ENCODE measurements around the gene ACMSD. TPM values are rescaled to one million over a fixed set of nuclear protein-coding genes. Genes with fewer than 3 reads are reported as not detected.
A peak's percentile ranks its signal among the peaks of the same experiment; 100 is the strongest.

ACMSD gene
- total and polyA plus RNA-seq, 10 of the 15 experiments (the other 5 are each of a cell fraction or from before 2014, with no cell fraction given) = 0.08 TPM; not detected in 9

GRCh38 chr2:134838143-134838620 lies at the start of gene ACMSD (continued):
- TF ChIP-seq MTA3 (IDR thresholded peaks at IDR 0.05; ENCODE audit: borderline replicate concordance, low read length) (no peak), MAX (IDR thresholded peaks at IDR 0.05; ENCODE audit: low read depth, low read length) (no peak), NR2C2 (IDR thresholded peaks at IDR 0.05; ENCODE audit: borderline replicate concordance, control insufficient read depth, insufficient read length, low read depth) (no peak), PKNOX1 (IDR thresholded peaks at IDR 0.05) (no peak)

- BruUV-seq (replicated peaks) = no TSS peak
- no peaks in the 10 kb centered on the region for H4K20me1 ChIP-seq (ENCODE audit: control insufficient read depth, insufficient read depth)
- no peaks in the 10 kb centered on the region for H3K79me2 ChIP-seq (ENCODE audit: control insufficient read depth, insufficient read depth, low read length)
- no peak overlapping the region for H3K4me3 ChIP-seq
- H3K27ac ChIP-seq (ENCODE audit: control insufficient read depth, insufficient read depth) = no peak overlapping the region
- ChIA-PET CTCF (no interaction called here), RAD21 (ENCODE audit: unreplicated experiment) (no interaction called here), SMC1A (ENCODE audit: uncharacterized antibody, unreplicated experiment) (interaction anchor here (0.9 kb wide), 1 partner anchor 86 kb away, joined by 3 read pairs; no protein-coding TSS in a partner anchor), POLR2A (no interaction called here)
- H3K27me3 ChIP-seq (replicated peaks in 1 of 2; ENCODE audit: control insufficient read depth in 2 of 2, insufficient read depth in 2 of 2, low read length in 1 of 2) = no peaks in the 10 kb centered on the region
- TF ChIP-seq ZZZ3 (IDR thresholded peaks at IDR 0.05; ENCODE audit: control insufficient read depth, insufficient read length, low read depth) (no peak), ELK1 (IDR thresholded peaks at IDR 0.05; ENCODE audit: low read depth, low read length) (no peak), CTCF (IDR thresholded peaks at IDR 0.05 in 2 of 3, conservative IDR thresholded peaks at IDR 0.05 in 1 of 3; ENCODE audit: control insufficient read depth in 2 of 3, extremely low read depth in 1 of 3, insufficient read depth in 1 of 3, low read depth in 3 of 3, low read length in 3 of 3) (peak in 2 of 3 experiments; percentile 24 to 35; a peak in 3 of 6 replicates)
- intact Hi-C loops (cut with micrococcal nuclease; ENCODE audit: unreplicated experiment) (no loop called here), in situ Hi-C loops (cut with MboI) (no loop called here)
- no peak overlapping the region for H3K9ac ChIP-seq (ENCODE audit: control insufficient read depth, insufficient read depth, low read length)
- no peaks in the 10 kb centered on the region for H3K36me3 ChIP-seq (ENCODE audit: control insufficient read depth in 2 of 2, insufficient read depth in 2 of 2, low read length in 1 of 2)
- FAIRE-seq (no peak), DNase-seq (ENCODE audit: low read depth, low spot score) (no peak), ATAC-seq (0 out of 3 replicates have a peak, but pooled peaks have one; percentile 28)
- no peaks in the 10 kb centered on the region; the same call in 2 of the 3 replicates for H3K9me3 ChIP-seq (replicated peaks; ENCODE audit: control insufficient read depth, insufficient read depth, low read length)
- no peak overlapping the region for H3K4me2 ChIP-seq (ENCODE audit: control insufficient read depth, insufficient read depth)
- 31% methylated on average over 3 of the region's 3 CpGs for WGBS (ENCODE audit: insufficient coverage, insufficient replicate concordance, low lambda C conversion rate, missing lambda C conversion rate)
- H2AFZ ChIP-seq (ENCODE audit: control insufficient read depth, low read depth, low read length) = no peak overlapping the region
- H3K4me1 ChIP-seq (ENCODE audit: control insufficient read depth, insufficient read depth, low read length) = no peaks in the 10 kb centered on the region
Measured at GRCh38 chr2:134790487-134790886, 47.9 kb upstream of the ACMSD start.

All from GM12878 (cell line).